PFSK-1 (cell line): ENCODE data around the gene FMNL2.

Source experiments
- FOXP2 ChIP-seq: optimal IDR thresholded peaks from 2 replicates; pipeline ENCODE3; 2011; ENCODE audit warnings: borderline replicate concordance, control low read depth, inconsistent platforms; ENCODE audit not compliant: insufficient read depth; ENCODE audit errors: extremely low read length, extremely low read depth
- POLR2AphosphoS5 ChIP-seq: IDR thresholded peaks from 2 replicates; pipeline ENCODE4 v1.6.1; 2012; ENCODE audit warnings: low read depth, mild to moderate bottlenecking, control low read depth, low read length, moderate library complexity
- SIN3A ChIP-seq: IDR thresholded peaks from 2 replicates; pipeline ENCODE4 v1.6.1; 2012; ENCODE audit warnings: mild to moderate bottlenecking, low read length, moderate library complexity, borderline replicate concordance; ENCODE audit not compliant: insufficient read depth
- TAF1 ChIP-seq: IDR thresholded peaks from 2 replicates; pipeline ENCODE4 v1.6.1; 2012; ENCODE audit warnings: low read length, control low read depth, borderline replicate concordance; ENCODE audit not compliant: insufficient read depth
- TF ChIP-seq, protein P1 (sequence below), 2 experiments: IDR thresholded peaks; 2 replicates each; pipeline versions ENCODE4 v1.6.1 to v1.8.0; 2011 to 2012; ENCODE audit warnings: low read depth in 2 of 2, low read length in 2 of 2, control low read depth in 1 of 2, inconsistent platforms in 1 of 2, mild to moderate bottlenecking in 1 of 2, moderate library complexity in 1 of 2; ENCODE audit not compliant: insufficient read depth in 1 of 2

Gene FMNL2

DNA sequence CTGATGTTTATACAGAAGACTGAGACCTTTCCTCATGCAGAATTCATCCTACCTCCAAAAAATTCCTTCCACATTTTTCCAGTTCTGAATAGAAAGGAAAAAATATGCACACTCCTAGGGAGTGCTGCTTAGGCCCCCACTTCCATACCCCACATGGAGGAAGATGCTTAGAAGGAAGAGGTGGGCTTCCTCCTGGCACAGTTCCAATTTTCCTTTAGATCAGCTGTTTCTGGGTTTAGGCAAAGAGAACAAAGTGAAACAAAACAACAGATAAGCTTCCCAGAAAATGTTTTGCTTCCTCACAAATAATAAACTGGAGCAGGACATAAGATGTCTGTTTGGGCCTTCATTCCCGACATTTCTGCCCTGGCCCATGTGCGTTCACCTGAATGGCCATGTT, 209.7 kb downstream of the FMNL2 start:
- TF ChIP-seq, protein P1, sequence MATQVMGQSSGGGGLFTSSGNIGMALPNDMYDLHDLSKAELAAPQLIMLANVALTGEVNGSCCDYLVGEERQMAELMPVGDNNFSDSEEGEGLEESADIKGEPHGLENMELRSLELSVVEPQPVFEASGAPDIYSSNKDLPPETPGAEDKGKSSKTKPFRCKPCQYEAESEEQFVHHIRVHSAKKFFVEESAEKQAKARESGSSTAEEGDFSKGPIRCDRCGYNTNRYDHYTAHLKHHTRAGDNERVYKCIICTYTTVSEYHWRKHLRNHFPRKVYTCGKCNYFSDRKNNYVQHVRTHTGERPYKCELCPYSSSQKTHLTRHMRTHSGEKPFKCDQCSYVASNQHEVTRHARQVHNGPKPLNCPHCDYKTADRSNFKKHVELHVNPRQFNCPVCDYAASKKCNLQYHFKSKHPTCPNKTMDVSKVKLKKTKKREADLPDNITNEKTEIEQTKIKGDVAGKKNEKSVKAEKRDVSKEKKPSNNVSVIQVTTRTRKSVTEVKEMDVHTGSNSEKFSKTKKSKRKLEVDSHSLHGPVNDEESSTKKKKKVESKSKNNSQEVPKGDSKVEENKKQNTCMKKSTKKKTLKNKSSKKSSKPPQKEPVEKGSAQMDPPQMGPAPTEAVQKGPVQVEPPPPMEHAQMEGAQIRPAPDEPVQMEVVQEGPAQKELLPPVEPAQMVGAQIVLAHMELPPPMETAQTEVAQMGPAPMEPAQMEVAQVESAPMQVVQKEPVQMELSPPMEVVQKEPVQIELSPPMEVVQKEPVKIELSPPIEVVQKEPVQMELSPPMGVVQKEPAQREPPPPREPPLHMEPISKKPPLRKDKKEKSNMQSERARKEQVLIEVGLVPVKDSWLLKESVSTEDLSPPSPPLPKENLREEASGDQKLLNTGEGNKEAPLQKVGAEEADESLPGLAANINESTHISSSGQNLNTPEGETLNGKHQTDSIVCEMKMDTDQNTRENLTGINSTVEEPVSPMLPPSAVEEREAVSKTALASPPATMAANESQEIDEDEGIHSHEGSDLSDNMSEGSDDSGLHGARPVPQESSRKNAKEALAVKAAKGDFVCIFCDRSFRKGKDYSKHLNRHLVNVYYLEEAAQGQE (IDR thresholded peaks at IDR 0.05; ENCODE audit: insufficient read depth in 1 of 2, low read depth in 2 of 2, low read length in 2 of 2) = no peak
- TF ChIP-seq POLR2AphosphoS5 (no peak), FOXP2 (no peak), SIN3A (no peak)

DNA sequence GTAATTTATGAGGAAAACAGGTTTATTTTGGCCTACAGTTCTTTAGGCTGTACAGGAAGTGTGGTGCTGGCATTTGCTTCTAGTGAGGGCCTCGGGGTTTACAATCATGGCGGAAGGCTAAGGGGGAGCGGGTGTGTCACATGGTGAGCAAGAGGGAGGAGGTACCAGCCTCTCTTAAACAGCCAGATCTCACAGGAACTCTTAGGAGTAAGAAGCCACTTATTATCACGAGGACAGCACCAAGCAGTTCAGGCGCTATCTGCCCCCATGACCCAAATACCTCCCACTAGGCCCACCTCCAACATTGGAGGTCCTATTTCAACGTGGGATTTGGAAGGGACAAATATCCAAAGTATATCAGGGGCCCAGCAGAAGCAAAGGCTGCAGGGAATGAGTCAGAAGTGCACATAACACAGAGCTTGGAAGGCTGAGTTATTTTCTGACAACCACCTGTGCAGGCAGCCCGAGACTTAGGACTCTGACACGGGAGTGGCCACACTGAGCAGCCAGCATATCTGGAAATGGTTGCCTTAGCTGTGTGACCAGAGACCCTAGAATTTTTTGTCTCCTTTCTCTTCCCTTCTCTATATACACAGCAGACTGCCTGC, 211.4 kb downstream of the FMNL2 start:
- TF ChIP-seq, protein P1 (IDR thresholded peaks at IDR 0.05; ENCODE audit: insufficient read depth in 1 of 2, low read depth in 2 of 2, low read length in 2 of 2) = no peak
- TF ChIP-seq POLR2AphosphoS5 = no peak
- TF ChIP-seq TAF1 = no peak
- no peak for TF ChIP-seq SIN3A
- no peak for TF ChIP-seq FOXP2

DNA sequence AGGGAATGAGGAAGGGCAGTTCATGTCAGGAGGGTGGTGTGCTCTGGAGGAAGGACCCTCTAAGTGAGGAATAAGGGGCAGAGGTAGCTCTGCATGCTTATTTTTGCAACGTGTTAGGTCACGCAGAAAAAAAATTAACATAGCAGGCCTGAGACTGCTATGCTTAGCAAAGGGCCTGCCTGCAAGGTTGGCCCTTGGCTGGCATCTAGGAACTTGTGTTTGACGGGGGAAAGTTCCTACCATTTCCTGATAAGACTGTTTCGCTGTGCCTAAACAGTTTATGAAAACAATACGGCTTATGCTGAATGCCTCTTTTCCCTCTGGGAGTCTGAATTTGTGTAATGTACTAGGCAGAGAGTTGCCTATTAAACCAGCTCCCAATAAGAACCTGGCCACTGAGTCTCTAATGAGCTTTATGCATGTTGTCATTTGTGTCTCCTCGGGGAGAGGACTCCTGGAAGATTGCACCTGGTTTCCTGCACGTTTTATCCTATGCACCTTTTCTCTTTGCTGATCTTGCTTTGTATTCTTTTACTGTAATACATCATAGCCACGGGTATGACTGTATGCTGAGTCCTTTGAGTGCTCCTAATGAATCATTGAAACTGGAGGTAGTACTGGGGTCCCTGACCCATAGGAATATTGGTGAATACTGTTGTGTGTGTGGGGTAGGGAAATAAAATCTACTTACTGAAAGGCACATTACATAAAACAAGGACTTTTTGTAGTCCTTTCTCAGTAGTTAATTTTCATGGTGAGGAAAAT, 213.3 kb downstream of the FMNL2 start:
- no peak for TF ChIP-seq SIN3A

DNA sequence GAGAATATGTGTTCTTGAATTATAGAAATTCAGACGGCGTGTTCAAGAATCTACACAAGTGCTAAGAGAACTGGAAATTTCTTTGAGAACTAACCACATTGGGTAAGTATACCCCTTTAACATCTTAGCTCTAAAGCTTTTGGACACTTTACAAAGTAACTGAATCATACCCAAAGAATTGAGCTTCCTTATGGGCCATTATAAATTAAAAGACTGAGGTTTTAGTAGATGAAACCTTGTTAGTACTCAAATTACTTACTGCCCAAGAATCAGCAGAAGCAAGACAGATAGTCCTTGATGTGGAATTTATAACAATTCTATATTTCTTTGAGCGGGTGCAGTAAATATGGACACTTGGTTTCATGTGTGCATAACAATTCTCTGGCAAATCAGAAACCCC, 214.0 kb downstream of the FMNL2 start:
- TF ChIP-seq FOXP2 = no peak
- no peak for TF ChIP-seq POLR2AphosphoS5
- TF ChIP-seq, protein P1 (IDR thresholded peaks at IDR 0.05; ENCODE audit: insufficient read depth in 1 of 2, low read depth in 2 of 2, low read length in 2 of 2) = no peak
- TF ChIP-seq SIN3A = no peak
- no peak for TF ChIP-seq TAF1

DNA sequence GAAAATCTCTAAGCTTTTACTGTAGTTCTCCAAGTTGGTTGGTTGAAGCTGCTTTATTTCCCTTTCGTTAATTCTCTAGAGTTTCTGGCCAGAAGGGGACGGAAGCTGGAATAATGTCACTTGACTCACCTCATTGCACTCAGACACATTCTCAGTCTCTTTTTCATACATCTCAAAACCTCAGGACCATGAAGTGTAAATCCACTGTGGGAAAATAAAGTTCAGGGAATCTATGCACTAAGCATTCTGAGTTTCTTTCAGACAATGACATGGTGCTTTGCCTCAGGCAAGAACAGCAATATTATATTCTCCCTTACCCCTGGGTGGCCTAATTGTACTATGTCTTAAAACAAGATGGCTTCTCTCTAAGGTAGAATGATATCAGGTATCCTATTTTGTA, 214.4 kb downstream of the FMNL2 start:
- no peak for TF ChIP-seq POLR2AphosphoS5
- no peak for TF ChIP-seq SIN3A

DNA sequence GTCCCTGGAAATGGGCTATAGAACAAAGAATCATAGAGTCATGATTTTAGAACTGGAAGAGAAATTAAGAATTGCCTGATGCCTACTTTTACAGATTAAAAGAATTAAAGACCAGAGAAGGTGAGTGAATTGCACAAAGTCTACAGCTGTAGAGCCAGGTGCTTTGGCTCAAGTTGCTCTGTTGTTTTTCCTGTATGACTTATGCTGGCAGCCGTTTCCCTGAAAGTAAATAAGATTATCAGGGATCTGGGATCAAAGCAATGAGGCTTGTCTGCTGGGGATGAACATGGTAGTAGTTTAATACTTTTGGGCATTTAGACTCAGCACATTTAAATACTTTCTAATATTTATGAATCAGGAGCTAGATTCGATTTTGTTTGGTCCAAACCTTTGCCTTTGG, 215.4 kb downstream of the FMNL2 start:
- TF ChIP-seq TAF1 (no peak), FOXP2 (no peak), SIN3A (no peak), POLR2AphosphoS5 (no peak)
- TF ChIP-seq, protein P1 (IDR thresholded peaks at IDR 0.05; ENCODE audit: insufficient read depth in 1 of 2, low read depth in 2 of 2, low read length in 2 of 2) = no peak
